HG02973 (cell line): ENCODE data around the gene SEBOX.

Source experiments
- ATAC-seq: cut with Tn5 transposase; IDR thresholded peaks from one replicate; pipeline ENCODE4 v1.9.1; 2021; ENCODE audit warnings: moderate library complexity; ENCODE audit not compliant: unreplicated experiment

Gene SEBOX

GRCh38 chr17:28364665-28365363 is at the start of gene SEBOX:
Gene SEBOX (minus strand): TSS chr17:28365199. CDS start chr17:28365151, 48 bp downstream.
- no peak for ATAC-seq

GRCh38 chr17:28413804-28414203 is 48.8 kb upstream of the SEBOX start:
- no peak for ATAC-seq

- no peak for ATAC-seq
These were observed 47.1 kb upstream of the SEBOX start for GRCh38 chr17:28412099-28412498.

GRCh38 chr17:28407974-28408306 is 42.9 kb upstream of the SEBOX start:
- ATAC-seq = no peak

- no peak for ATAC-seq
These were observed 42.4 kb upstream of the SEBOX start for GRCh38 chr17:28407130-28407973.

GRCh38 chr17:28406473-28406814 is 41.4 kb upstream of the SEBOX start:
- ATAC-seq = no peak

- ATAC-seq = no peak
These were observed 40.9 kb upstream of the SEBOX start, which contains the start of gene SLC46A1 for GRCh38 chr17:28405632-28406472. Gene SLC46A1 (minus strand): TSS chr17:28406212. CDS start chr17:28406114, 98 bp downstream.

- ATAC-seq = no peak
These were observed 40.0 kb upstream of the SEBOX start for GRCh38 chr17:28404812-28405570.

GRCh38 chr17:28404461-28404811 is 39.4 kb upstream of the SEBOX start:
- ATAC-seq = no peak

- no peak for ATAC-seq
These were observed 39.0 kb upstream of the SEBOX start for GRCh38 chr17:28404007-28404406.

GRCh38 chr17:28402844-28403243 is 37.8 kb upstream of the SEBOX start:
- no peak for ATAC-seq

- no peak for ATAC-seq
These were observed 37.2 kb upstream of the SEBOX start for GRCh38 chr17:28402224-28402630.

- no peak for ATAC-seq
These were observed 34.8 kb upstream of the SEBOX start for GRCh38 chr17:28399808-28400207.

GRCh38 chr17:28398280-28398981 is 33.4 kb upstream of the SEBOX start:
- no peak for ATAC-seq

- no peak for ATAC-seq
These were observed 32.8 kb upstream of the SEBOX start for GRCh38 chr17:28397687-28398279.

- no peak for ATAC-seq
These were observed 32.3 kb upstream of the SEBOX start for GRCh38 chr17:28397275-28397674.

GRCh38 chr17:28396635-28397239 is 31.7 kb upstream of the SEBOX start:
- no peak for ATAC-seq

- no peak for ATAC-seq
These were observed 31.0 kb upstream of the SEBOX start for GRCh38 chr17:28395968-28396367.

- ATAC-seq = no peak
These were observed 30.4 kb upstream of the SEBOX start for GRCh38 chr17:28395426-28395825.
